H7 (cell line): ENCODE results near the gene GLIS2. TPM values are rescaled to one million over a fixed set of nuclear protein-coding genes. Genes with fewer than 3 reads are reported as not detected.

Experiments
- DNase-seq: peaks from one replicate; pipeline ENCODE4 v3.0.0; 2012
- H3K27me3 ChIP-seq: 2 replicates; pipeline ENCODE4 v1.6.0; 2011; ENCODE audit warnings: mild to moderate bottlenecking, low read length; ENCODE audit not compliant: control insufficient read depth, insufficient read depth
- H3K36me3 ChIP-seq: replicated peaks from 2 replicates; pipeline ENCODE4 v1.5.1; 2011; ENCODE audit warnings: low read length; ENCODE audit not compliant: control insufficient read depth, insufficient read depth
- H3K4me3 ChIP-seq: 2 replicates; pipeline ENCODE4 v1.5.1; 2011; ENCODE audit warnings: low read depth, mild to moderate bottlenecking, control low read depth, low read length, moderate library complexity; ENCODE audit not compliant: insufficient read depth
- total RNA-seq: library from RNA; depleted of rRNA; stranded (reverse); fragments of >200 nt; shearing (Covaris generic); gene quantifications from 2 replicates; pipeline ENCODE4 v1.2.3, GENCODE V29; 2014; rRNA removed

Gene GLIS2
- total RNA-seq, 1 experiment from 2014 or later = 1.5 TPM

DNA sequence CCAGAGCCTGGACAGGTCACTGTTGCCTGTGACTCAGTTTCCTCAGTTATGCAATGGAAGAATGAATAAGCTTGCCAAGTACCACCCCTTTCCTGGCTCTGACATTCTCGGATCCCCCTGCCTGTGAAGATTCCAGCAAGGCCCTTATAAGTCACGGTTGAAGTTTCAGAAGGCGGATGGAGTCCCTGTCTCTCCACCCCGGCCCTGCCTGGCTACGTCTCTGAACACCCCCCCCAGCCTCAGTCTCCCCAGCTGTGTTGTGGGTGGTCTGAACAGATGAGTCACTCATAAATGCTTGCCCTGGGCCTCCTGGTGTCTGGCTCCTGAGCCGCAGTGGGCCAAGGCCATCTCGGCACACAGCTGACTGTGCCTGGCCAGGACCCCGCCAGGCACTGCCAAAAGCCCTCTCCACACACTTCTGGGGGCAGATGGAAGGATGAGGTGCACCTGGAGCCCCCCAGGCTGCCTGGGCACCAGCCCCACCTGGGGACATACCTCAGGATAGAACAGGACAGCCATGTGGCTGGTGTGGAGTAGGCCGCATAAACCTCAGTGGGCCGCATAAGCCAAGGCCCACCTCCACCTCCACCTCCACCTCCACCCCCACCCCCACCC is 71.2 kb downstream of the GLIS2 start:
- Histone ChIP-seq H3K36me3 (no peaks in the 10 kb centered on the region; the same call in none of the 2 replicates), H3K4me3 (no peak overlapping the region), H3K27me3 (no peaks in the 10 kb centered on the region)
- DNase-seq = no peak

DNA sequence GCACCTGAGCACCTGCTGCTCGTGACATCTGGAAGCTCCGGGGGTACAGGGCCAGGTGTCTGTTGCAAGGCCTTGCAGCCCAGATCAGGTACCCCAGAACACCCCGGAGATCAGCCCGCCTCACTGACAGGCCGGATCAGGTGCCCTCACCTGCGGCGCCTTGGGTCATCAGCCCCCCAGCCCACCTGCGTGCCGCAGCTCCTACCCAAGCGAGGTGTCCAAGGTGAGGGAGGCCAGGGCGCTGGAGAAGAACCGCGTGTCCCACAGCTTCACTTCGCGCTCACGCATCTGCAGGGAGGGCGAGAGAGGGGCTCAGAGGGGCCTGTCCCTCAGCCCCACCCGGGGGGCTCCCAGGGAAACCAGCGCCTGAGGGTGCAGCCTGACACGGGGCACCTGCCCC is 71.9 kb downstream of the GLIS2 start:
- Histone ChIP-seq H3K4me3 (no peak overlapping the region), H3K36me3 (no peaks in the 10 kb centered on the region; the same call in none of the 2 replicates), H3K27me3 (no peaks in the 10 kb centered on the region)
- no peak for DNase-seq

DNA sequence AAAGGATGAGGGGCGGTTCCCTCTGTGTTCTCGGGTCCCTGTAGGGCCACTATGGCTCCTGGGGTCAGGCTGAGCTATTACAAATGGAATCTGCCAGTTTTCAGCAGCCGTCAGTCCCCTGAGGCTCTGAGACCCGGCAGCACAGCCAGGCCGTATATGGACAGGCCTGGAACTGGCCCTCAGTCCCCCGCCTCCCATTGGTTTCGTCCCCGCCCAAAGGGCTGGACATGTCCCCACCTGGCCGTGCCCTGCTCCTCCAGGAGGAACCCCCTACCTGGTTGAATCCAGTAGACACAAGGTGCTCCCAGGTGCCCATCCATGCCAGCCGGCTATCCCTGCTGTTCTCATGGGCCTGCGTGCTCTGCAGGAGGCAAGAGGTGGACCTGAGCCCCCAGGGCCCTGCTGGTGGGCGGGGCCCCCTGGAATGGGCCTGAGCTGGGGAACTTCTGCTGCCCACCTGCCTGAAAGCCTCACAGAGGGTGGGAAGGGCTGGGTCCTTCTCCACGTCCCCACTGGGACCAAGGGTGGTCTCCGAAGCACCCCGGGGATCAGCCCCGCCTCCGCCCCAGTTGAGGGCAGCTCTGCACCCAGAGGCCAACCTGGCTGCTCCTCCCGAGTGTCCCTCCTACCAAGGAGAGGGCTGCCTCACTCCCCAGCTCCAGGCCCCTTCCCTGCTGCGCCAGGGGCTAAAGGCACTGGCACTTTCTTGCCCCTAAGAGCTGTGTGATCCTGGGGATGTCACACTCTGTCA is 72.6 kb downstream of the GLIS2 start:
- Histone ChIP-seq H3K36me3 (no peaks in the 10 kb centered on the region; the same call in none of the 2 replicates), H3K4me3 (no peak overlapping the region), H3K27me3 (no peaks in the 10 kb centered on the region)
- DNase-seq = peak; percentile 73

Other genes starting within 250 kb of the GLIS2 start
- 6.0 and 6.5 TPM in 2 replicates for gene ADCY9, start 199.6 kb upstream of the GLIS2 start, total RNA-seq
- gene SRL, start 74.0 kb upstream of the GLIS2 start, total RNA-seq = 0.07 TPM in 1 of 2 replicates, not detected in the other
- 34.7 and 45.0 TPM in 2 replicates for gene TFAP4, start 43.0 kb upstream of the GLIS2 start, total RNA-seq
- gene PAM16, start 35.3 kb downstream of the GLIS2 start, total RNA-seq = 92.3 and 115 TPM in 2 replicates
- gene VASN, start 55.8 kb downstream of the GLIS2 start, total RNA-seq = 3.7 and 4.6 TPM in 2 replicates
- gene CORO7, start 100.5 kb downstream of the GLIS2 start, total RNA-seq = 37.9 and 45.5 TPM in 2 replicates
- gene DNAJA3, start 109.8 kb downstream of the GLIS2 start, total RNA-seq = 85.5 and 87.8 TPM in 2 replicates
- gene NMRAL1, start 158.6 kb downstream of the GLIS2 start, total RNA-seq = 85.4 and 102 TPM in 2 replicates
- gene HMOX2, start 160.3 kb downstream of the GLIS2 start, total RNA-seq = 44.9 and 54.1 TPM in 2 replicates
- gene CDIP1, start 222.7 kb downstream of the GLIS2 start, total RNA-seq = 32.1 and 36.0 TPM in 2 replicates
- 0.38 and 0.41 TPM in 2 replicates for gene C16orf96, start 240.3 kb downstream of the GLIS2 start, total RNA-seq